Central memory CD4-positive, alpha-beta T cell (primary cell): ENCODE results near the gene LPIN1.

ENCODE experiments used
- DNase-seq: peaks from one replicate; pipeline ENCODE4 v3.0.0; 2022
- total RNA-seq, 3 experiments: gene quantifications; one replicate each; lab custom pipeline; 2026; lab: John Stamatoyannopoulos, UW

The LPIN1 gene, protein sequence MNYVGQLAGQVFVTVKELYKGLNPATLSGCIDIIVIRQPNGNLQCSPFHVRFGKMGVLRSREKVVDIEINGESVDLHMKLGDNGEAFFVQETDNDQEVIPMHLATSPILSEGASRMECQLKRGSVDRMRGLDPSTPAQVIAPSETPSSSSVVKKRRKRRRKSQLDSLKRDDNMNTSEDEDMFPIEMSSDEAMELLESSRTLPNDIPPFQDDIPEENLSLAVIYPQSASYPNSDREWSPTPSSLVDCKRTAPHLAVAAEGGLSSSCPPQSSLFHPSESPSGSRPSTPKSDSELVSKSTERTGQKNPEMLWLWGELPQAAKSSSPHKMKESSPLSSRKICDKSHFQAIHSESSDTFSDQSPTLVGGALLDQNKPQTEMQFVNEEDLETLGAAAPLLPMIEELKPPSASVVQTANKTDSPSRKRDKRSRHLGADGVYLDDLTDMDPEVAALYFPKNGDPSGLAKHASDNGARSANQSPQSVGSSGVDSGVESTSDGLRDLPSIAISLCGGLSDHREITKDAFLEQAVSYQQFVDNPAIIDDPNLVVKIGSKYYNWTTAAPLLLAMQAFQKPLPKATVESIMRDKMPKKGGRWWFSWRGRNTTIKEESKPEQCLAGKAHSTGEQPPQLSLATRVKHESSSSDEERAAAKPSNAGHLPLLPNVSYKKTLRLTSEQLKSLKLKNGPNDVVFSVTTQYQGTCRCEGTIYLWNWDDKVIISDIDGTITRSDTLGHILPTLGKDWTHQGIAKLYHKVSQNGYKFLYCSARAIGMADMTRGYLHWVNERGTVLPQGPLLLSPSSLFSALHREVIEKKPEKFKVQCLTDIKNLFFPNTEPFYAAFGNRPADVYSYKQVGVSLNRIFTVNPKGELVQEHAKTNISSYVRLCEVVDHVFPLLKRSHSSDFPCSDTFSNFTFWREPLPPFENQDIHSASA
- 77.1 to 175 (median 154) reads per million in 3 experiments for total RNA-seq

- DNase-seq: peak; percentile 85
Observed at GRCh38 chr2:11746376-11746806, at the start of gene LPIN1. Gene LPIN1 (plus strand): TSS chr2:11746632. CDS start chr2:11765542, 18,910 bp downstream.

DNA sequence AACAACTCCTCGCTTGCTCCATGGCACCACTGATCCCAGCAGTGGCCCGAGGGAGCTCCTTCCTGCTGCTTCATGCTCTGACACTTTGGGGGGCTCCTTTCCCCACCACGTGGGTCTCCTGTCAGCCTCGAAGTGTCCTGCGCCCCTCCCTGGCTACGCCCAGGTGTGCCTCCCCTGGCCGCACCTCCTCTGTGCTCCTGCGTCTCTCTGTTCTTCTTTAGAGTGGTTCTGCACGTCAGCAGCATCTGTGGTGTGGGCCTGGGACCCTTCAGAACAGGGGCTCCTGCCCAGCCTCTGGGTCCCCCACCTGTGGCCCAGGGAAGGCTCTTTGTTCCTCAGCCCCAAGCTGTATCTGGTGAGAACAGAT lies 49.7 kb upstream of the LPIN1 start:
- no peak for DNase-seq

DNA sequence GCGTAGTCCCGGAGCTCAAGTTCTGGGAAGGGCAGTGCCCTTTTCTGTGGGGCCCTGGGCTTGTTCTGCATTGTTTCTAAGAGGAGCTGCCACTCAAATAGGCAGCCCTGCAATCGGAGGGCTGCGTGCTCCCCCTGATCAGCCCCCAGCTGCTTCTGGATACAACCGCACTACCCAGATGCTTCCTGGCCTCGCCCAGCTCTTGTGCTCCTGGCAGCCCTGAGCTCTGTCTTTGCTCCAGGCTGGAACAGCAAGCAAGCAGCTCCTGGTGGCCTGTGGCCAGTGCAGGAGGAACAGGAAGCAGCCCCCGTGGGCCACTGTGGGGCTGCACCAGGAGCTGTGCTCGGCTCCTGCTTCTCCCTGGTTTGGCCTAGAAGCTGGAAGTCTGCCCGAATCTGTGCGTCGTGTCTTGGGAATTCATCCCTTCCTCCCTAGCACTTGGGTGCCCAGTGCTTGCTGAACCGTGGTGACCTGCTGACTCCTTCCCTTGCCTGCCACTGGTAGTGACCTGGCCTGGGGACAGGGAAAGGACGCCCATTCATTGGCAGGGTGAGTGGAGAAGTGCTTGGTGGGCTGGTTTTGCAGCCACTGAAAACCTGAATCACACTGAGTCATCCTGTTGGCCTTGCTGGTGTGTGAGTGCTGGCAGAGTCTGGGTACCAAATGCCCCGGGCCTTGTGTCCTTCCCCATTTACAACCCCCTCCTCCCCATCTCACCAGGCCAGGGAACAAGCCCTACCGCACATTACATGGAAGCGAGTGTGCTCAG lies 49.1 kb upstream of the LPIN1 start:
- DNase-seq: no peak

DNA sequence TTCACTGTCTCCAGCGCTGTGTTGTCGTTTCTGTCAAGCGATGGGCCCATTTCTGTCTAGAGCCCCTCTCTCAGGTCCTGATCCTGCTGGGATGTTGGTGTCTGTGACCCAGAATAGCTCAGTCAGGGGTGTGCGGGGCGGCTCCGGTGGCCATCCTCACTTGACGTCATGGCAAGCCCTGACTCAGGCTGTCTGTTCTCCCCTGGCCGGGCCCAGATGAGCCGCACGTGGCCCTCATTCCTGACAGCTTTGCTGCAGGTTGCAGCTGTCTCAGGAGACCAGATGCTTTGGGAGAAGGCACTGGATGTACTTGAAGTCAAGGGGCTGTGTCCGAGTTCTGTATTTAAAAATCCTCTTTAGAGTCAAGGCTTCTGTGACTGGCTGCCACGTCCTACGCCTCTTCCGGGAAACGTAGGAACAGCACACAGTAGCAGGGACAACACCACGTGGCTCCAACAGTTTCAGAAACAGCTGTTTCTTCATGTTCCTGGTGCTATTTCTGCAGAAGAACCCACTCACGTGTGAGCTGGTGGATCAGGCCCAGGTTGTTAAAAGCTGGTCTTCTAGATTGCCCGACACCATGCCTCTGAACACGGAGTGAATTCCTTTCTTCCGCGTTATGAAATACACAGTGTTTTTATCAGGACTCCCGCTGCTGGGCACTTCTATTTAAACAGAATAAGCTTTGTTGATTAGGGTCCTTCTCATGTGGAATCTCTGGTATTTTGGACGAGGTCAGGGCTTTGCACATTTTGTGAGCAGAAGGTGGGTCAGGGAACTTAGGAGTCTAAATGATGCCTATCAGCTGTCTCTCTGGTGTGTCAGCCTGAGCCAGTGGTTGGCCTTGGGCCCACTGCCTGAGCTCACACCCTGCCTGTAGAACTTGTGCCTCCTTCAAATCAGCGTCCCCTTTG lies 48.2 kb upstream of the LPIN1 start:
- DNase-seq: no peak

DNA sequence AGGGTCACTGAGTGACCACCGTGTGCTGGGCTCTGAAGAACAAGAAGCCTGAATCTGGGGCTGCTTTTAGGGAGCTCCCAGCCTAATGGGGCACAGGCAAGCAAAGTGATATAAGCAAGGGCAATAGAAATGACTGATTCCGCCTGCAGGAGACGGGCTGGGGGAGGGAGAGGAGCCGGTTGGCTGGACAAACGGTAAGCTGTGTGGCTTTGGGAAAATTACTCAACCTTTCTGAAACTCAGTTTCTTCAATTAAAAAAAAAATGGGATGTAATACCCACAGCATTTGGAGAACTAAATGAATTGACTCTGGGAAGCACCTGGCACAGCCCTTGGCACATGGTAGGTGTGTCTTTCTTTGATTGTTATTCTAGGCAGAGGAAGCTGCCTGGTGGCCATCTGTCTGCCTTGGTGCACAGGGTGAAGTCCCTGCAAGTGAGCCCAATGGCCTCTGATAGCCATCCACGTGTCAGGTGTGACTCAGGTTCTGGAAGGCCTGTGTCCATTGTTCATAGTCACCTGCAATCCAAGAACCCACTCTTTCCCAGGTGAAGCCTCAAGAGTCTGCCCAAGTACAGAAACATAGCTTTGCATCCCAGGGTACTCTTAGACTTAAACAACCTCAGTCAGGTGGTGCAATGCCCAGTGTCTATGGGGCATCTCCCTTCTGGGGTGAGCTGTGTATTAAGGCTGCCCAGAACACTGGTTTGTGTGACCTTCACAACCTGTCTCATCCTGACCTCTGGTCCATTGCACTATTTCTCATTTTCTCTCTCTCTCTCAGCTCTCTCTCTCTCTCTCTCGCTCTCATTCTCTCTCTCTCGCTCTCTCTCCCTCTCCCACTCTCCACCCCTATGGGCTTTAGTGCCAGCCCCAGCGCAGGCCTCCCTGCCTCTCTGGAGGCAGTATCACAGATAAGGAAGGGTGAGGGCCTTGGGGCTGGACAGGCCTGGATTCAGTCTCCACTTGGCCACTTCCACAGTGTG lies 46.5 kb upstream of the LPIN1 start:
- no peak for DNase-seq

- DNase-seq: no peak
Observed at GRCh38 chr2:11701206-11701605, 45.2 kb upstream of the LPIN1 start.

DNA sequence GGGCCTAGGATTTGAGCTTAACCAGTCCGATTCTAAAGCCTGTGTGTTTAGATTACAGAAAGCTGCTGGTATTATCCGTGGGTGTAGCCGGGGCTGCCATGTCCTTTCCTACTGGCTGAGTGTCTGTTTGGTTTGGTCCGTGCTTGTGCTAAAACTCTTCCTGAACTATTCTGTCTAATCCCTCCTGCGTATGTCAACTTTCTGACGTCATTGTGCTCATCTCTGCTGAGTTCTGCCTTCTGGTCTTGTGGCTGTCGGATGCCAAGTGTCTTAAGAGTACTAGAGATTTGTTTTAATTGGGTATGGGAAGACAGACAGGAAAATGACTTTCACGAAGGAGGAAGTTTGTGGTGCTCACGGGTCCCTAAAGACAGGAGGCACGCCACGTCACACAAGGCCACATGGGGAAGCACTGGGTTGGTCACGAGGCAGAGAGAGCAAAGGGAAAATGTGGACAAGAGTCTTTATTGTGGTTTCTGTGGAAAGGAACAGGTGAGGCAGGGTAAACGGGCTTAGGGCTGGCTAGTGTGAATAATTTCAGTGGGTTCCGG lies 44.6 kb upstream of the LPIN1 start:
- DNase-seq: peak; percentile 17

DNA sequence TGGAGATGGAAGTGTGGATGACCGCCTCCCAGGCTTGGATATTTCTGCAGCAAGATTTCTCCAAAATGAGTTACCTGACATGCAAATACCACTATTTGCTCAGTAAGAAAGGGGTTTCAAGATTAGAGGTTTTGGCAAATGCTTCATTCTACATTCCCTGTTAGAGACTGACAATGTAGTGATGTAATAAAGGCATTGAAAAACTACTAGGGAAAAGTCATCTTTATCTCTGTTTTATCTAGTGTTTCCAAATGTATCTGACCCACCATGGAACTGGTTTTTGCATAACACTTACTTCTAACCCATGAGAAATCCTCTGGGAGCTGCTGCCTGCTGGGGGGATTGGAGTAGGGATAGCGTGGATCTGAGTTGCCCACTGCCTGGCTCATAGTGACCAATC lies 43.5 kb upstream of the LPIN1 start:
- DNase-seq: no peak

- no peak for DNase-seq
Observed at GRCh38 chr2:11703700-11704099, 42.7 kb upstream of the LPIN1 start.

DNA sequence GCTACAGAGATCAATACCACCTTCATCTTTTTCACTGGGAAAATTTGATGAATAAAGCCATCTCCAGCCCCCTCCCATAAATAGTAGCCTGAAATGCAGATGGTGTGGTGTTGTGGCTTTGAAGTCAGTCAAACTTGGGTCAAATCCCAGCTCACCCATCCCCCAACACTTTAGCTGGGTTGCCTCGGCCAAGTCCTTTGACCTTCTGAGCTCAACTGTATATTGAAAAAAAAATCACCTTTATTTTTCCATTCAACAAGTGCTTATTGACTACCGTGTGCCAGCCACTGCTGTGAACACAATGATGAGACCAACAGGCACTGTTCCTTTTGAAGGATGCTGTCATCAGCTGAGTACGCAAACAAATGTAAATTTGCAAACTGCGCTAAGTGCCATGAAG lies 41.4 kb upstream of the LPIN1 start:
- no peak for DNase-seq

- DNase-seq: no peak
Observed at GRCh38 chr2:11705711-11706110, 40.7 kb upstream of the LPIN1 start.

GRCh38 chr2:11708106-11708505 lies 38.3 kb upstream of the LPIN1 start:
- no peak for DNase-seq

- DNase-seq: no peak
Observed at GRCh38 chr2:11709293-11709692, 37.1 kb upstream of the LPIN1 start.

DNA sequence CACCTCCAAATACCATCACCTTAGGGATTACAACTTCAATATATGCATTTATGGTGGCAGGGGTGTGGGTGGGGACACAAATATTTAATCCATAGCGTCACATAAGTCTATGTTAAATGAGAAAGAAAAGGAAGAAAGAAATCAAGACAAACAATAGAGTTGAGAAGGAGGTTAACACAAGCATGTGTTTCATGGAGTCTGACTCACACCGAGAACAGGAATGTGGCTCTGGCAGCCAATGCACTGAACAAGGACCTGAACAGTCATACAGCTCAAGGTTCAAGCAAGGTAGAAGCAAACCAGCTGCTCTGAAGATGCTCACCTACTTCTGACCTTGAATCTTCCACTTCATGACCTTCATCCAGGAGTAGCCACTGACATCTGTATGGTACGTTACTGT lies 36.2 kb upstream of the LPIN1 start:
- DNase-seq: no peak

- DNase-seq: no peak
Observed at GRCh38 chr2:11710632-11711353, 35.6 kb upstream of the LPIN1 start.

GRCh38 chr2:11711354-11711716 lies 35.1 kb upstream of the LPIN1 start:
- DNase-seq: no peak

GRCh38 chr2:11711751-11712150 lies 34.7 kb upstream of the LPIN1 start:
- DNase-seq: no peak

- DNase-seq: no peak
Observed at GRCh38 chr2:11712866-11713265, 33.6 kb upstream of the LPIN1 start.

DNA sequence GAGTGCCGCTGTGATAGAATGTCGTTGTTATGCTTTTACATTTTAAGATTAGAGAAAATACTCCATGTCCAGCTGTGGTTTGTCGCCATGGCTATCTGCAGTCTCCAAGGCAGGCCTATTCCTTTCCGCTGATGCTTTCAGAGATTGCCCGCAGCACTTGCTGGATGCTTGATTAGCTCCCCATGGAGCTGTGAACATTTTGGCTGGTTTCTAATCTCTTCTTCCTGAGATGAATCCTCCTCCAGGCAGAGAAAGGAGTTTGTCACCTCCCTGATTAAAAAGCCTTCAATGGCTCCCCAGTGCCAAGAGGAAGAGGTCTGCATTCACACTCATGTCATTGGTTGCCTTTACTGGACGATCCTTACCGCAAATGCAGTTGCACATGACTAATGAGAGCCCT lies 32.6 kb upstream of the LPIN1 start:
- no peak for DNase-seq
